Measurements from ENCODE around the gene KIAA0825.

The KIAA0825 gene

GRCh38 chr5:94326586-94326985 lies 291.8 kb downstream of the KIAA0825 start:
- TF ChIP-seq CTCF (IDR thresholded peaks at IDR 0.05; ENCODE audit: low read depth, low read length) (no peak), MYC (IDR thresholded peaks at IDR 0.05; ENCODE audit: low read depth, low read length) (no peak), MAX (IDR thresholded peaks at IDR 0.05; ENCODE audit: low read depth, low read length) (no peak), POLR2A (IDR thresholded peaks at IDR 0.05; ENCODE audit: extremely low read depth, insufficient read length) (no peak)
- no peak for DNase-seq (ENCODE audit: low read depth)
- H3K4me3 ChIP-seq (ENCODE audit: low read depth, low read length), result no peak overlapping the region

GRCh38 chr5:94316916-94317838 lies 301.2 kb downstream of the KIAA0825 start:
- H3K4me3 ChIP-seq (ENCODE audit: low read depth, low read length), result no peak overlapping the region
- TF ChIP-seq CTCF (IDR thresholded peaks at IDR 0.05; ENCODE audit: low read depth, low read length), result no peak
- TF ChIP-seq MYC (IDR thresholded peaks at IDR 0.05; ENCODE audit: low read depth, low read length), result no peak
- TF ChIP-seq MAX (IDR thresholded peaks at IDR 0.05; ENCODE audit: low read depth, low read length), result no peak
- no peak for TF ChIP-seq POLR2A (IDR thresholded peaks at IDR 0.05; ENCODE audit: extremely low read depth, insufficient read length)
- DNase-seq (ENCODE audit: low read depth), result peak; percentile 19

- DNase-seq (ENCODE audit: low read depth), result no peak
- no peak overlapping the region for H3K4me3 ChIP-seq (ENCODE audit: low read depth, low read length)
- no peak for TF ChIP-seq MAX (IDR thresholded peaks at IDR 0.05; ENCODE audit: low read depth, low read length)
Measured at GRCh38 chr5:94314460-94315131, 303.8 kb downstream of the KIAA0825 start.

- no peak for TF ChIP-seq CTCF (IDR thresholded peaks at IDR 0.05; ENCODE audit: low read depth, low read length)
- TF ChIP-seq MAX (IDR thresholded peaks at IDR 0.05; ENCODE audit: low read depth, low read length), result no peak
- no peak for TF ChIP-seq MYC (IDR thresholded peaks at IDR 0.05; ENCODE audit: low read depth, low read length)
- TF ChIP-seq POLR2A (IDR thresholded peaks at IDR 0.05; ENCODE audit: extremely low read depth, insufficient read length), result no peak
- no peak overlapping the region for H3K4me3 ChIP-seq (ENCODE audit: low read depth, low read length)
- DNase-seq (ENCODE audit: low read depth), result no peak
Measured at GRCh38 chr5:94313696-94314095, 304.7 kb downstream of the KIAA0825 start.

GRCh38 chr5:94313188-94313587 lies 305.2 kb downstream of the KIAA0825 start:
- no peak overlapping the region for H3K4me3 ChIP-seq (ENCODE audit: low read depth, low read length)
- no peak for DNase-seq (ENCODE audit: low read depth)
- TF ChIP-seq POLR2A (IDR thresholded peaks at IDR 0.05; ENCODE audit: extremely low read depth, insufficient read length), result no peak
- no peak for TF ChIP-seq CTCF (IDR thresholded peaks at IDR 0.05; ENCODE audit: low read depth, low read length)
- no peak for TF ChIP-seq MYC (IDR thresholded peaks at IDR 0.05; ENCODE audit: low read depth, low read length)
- no peak for TF ChIP-seq MAX (IDR thresholded peaks at IDR 0.05; ENCODE audit: low read depth, low read length)

- H3K4me3 ChIP-seq (ENCODE audit: low read depth, low read length), result no peak overlapping the region
- DNase-seq (ENCODE audit: low read depth), result no peak
- no peak for TF ChIP-seq MYC (IDR thresholded peaks at IDR 0.05; ENCODE audit: low read depth, low read length)
- no peak for TF ChIP-seq POLR2A (IDR thresholded peaks at IDR 0.05; ENCODE audit: extremely low read depth, insufficient read length)
- no peak for TF ChIP-seq CTCF (IDR thresholded peaks at IDR 0.05; ENCODE audit: low read depth, low read length)
- no peak for TF ChIP-seq MAX (IDR thresholded peaks at IDR 0.05; ENCODE audit: low read depth, low read length)
Measured at GRCh38 chr5:94312298-94312697, 306.1 kb downstream of the KIAA0825 start.
